Uterus (tissue), 2 donors: ENCODE data around the gene ADAMTS3.

Experiments used
- CTCF ChIP-seq, 4 experiments: fragments of 200-600 bp in 2 of 4; fragments of 450-650 bp in 2 of 4; sonication (generic) in 2 of 4; IDR thresholded peaks; one replicate each; pipeline ENCODE4 v1.5.1; 2016 to 2019; ENCODE audit warnings: antibody characterized with exemption in 4 of 4, mild to moderate bottlenecking in 2 of 4, moderate library complexity in 1 of 4
- POLR2A ChIP-seq, 2 donors: fragments of 450-650 bp; IDR thresholded peaks; one replicate each; pipeline ENCODE4 v1.6.1; 2016; ENCODE audit warnings: antibody characterized with exemption in 2 of 2, mild to moderate bottlenecking in 1 of 2, moderate library complexity in 1 of 2

GRCh38 chr4:72442147-72442546 is 126.9 kb downstream of the ADAMTS3 start:
- TF ChIP-seq CTCF (IDR thresholded peaks at IDR 0.05) (no peak), POLR2A (IDR thresholded peaks at IDR 0.05) (no peak)
